OCI-LY1 (cell line): ENCODE measurements around the gene PLEKHA7.

Experiments
- H2AFZ ChIP-seq: fragments of 200-600 bp; sonication (generic), shearing (Covaris generic); 2 replicates; pipeline ENCODE4 v1.6.0; 2014; ENCODE audit warnings: antibody characterized with exemption, mild to moderate bottlenecking, low read length
- H3F3A ChIP-seq: fragments of 200-600 bp; sonication (generic), shearing (Covaris generic); 2 replicates; pipeline ENCODE4 v1.6.0; 2014; ENCODE audit warnings: mild to moderate bottlenecking, antibody characterized with exemption, low read length, moderate library complexity; ENCODE audit not compliant: insufficient read depth
- H3K27ac ChIP-seq: fragments of 200-600 bp; sonication (generic); 2 replicates; pipeline ENCODE4 v1.5.1; 2014; ENCODE audit warnings: low read length, mixed run types, mild to moderate bottlenecking, low read depth; ENCODE audit not compliant: poor library complexity, severe bottlenecking
- H3K27me3 ChIP-seq: fragments of 200-600 bp; sonication (generic); 2 replicates; pipeline ENCODE4 v1.6.0; 2014; ENCODE audit warnings: antibody characterized with exemption, mild to moderate bottlenecking, low read length, moderate library complexity; ENCODE audit not compliant: insufficient read depth
- H3K36me3 ChIP-seq: fragments of 200-600 bp; sonication (generic); 2 replicates; pipeline ENCODE4 v1.6.1; 2014; ENCODE audit warnings: mild to moderate bottlenecking, antibody characterized with exemption, low read length, moderate library complexity, mixed read lengths; ENCODE audit not compliant: insufficient read depth
- H3K4me1 ChIP-seq: fragments of 200-600 bp; sonication (generic); 2 replicates; pipeline ENCODE4 v1.5.1; 2014; ENCODE audit warnings: mild to moderate bottlenecking, low read length, moderate library complexity; ENCODE audit not compliant: insufficient read depth, severe bottlenecking
- H3K4me2 ChIP-seq: fragments of 200-600 bp; sonication (generic), shearing (Covaris generic); 2 replicates; pipeline ENCODE4 v1.6.1; 2014; ENCODE audit warnings: low read length
- H3K4me3 ChIP-seq: fragments of 200-600 bp; sonication (generic); 2 replicates; pipeline ENCODE4 v1.5.1; 2014; ENCODE audit warnings: low read length, low read depth, mild to moderate bottlenecking, mixed read lengths; ENCODE audit not compliant: poor library complexity, severe bottlenecking
- H3K79me2 ChIP-seq: fragments of 200-600 bp; shearing (Covaris generic); 2 replicates; pipeline ENCODE4 v1.6.1; 2016; ENCODE audit warnings: mixed run types, low read length, mixed read lengths; ENCODE audit not compliant: insufficient read depth
- H3K9ac ChIP-seq: fragments of 200-600 bp; sonication (generic), shearing (Covaris generic); 2 replicates; pipeline ENCODE4 v1.6.1; 2014; ENCODE audit warnings: mild to moderate bottlenecking, low read length, mixed read lengths
- H3K9me2 ChIP-seq: fragments of 200-600 bp; sonication (generic), shearing (Covaris generic); 2 replicates; pipeline ENCODE4 v1.6.1; 2014; ENCODE audit warnings: low read depth, mild to moderate bottlenecking, low read length, mixed read lengths
- H3K9me3 ChIP-seq: fragments of 200-600 bp; shearing (Covaris generic); 2 replicates; pipeline ENCODE4 v1.6.1; 2014; ENCODE audit warnings: low read length, mixed read lengths
- H4K20me1 ChIP-seq: fragments of 200-600 bp; sonication (generic), shearing (Covaris generic); 2 replicates; pipeline ENCODE4 v1.6.0; 2016; ENCODE audit warnings: mild to moderate bottlenecking, low read length; ENCODE audit not compliant: insufficient read depth
- CTCF ChIP-seq: fragments of 200-600 bp; sonication (generic), shearing (Covaris generic); IDR thresholded peaks from 2 replicates; pipeline ENCODE4 v1.5.1; 2017; ENCODE audit warnings: mild to moderate bottlenecking, antibody characterized with exemption, low read length, moderate library complexity, mixed read lengths
- EZH2 ChIP-seq: fragments of 200-600 bp; sonication (generic), shearing (Covaris generic); IDR thresholded peaks from 2 replicates; pipeline ENCODE4 v1.8.0; 2017; ENCODE audit warnings: borderline replicate concordance, mixed run types, mild to moderate bottlenecking, antibody characterized with exemption, low read length, moderate library complexity, mixed read lengths

PLEKHA7 gene

GRCh38 chr11:16902182-16902581 lies 112.0 kb downstream of the PLEKHA7 start:
- Histone ChIP-seq H3K27me3 (0 out of 2 replicates have a peak, but pooled peaks cover 4% of the 10 kb centered on the region), H3K79me2 (no peaks in the 10 kb centered on the region), H3F3A (no peaks in the 10 kb centered on the region), H3K4me3 (no peak overlapping the region), H2AFZ (no peak overlapping the region), H3K9me2 (no peaks in the 10 kb centered on the region), H3K36me3 (no peaks in the 10 kb centered on the region), H3K4me1 (no peaks in the 10 kb centered on the region), H3K4me2 (no peak overlapping the region), H3K9me3 (no peaks in the 10 kb centered on the region), H3K27ac (no peak overlapping the region), H3K9ac (no peak overlapping the region), H4K20me1 (no peaks in the 10 kb centered on the region)
- TF ChIP-seq CTCF (no peak), EZH2 (no peak)

GRCh38 chr11:16900491-16900890 lies 113.7 kb downstream of the PLEKHA7 start:
- H3K9ac ChIP-seq: no peak overlapping the region
- H4K20me1 ChIP-seq: no peaks in the 10 kb centered on the region
- H3K79me2 ChIP-seq: no peaks in the 10 kb centered on the region
- TF ChIP-seq CTCF (no peak), EZH2 (no peak)
- H3K9me3 ChIP-seq: no peaks in the 10 kb centered on the region
- H3K27me3 ChIP-seq: 0 out of 2 replicates have a peak, but pooled peaks cover 4% of the 10 kb centered on the region
- H3K4me2 ChIP-seq: no peak overlapping the region
- no peak overlapping the region for H2AFZ ChIP-seq
- H3K36me3 ChIP-seq: no peaks in the 10 kb centered on the region
- no peaks in the 10 kb centered on the region for H3K9me2 ChIP-seq
- H3F3A ChIP-seq: no peaks in the 10 kb centered on the region
- H3K4me3 ChIP-seq: no peak overlapping the region
- H3K27ac ChIP-seq: no peak overlapping the region
- H3K4me1 ChIP-seq: no peaks in the 10 kb centered on the region

GRCh38 chr11:16899708-16900303 lies 114.4 kb downstream of the PLEKHA7 start:
- Histone ChIP-seq H3K79me2 (no peaks in the 10 kb centered on the region), H3K27ac (no peak overlapping the region), H3K27me3 (0 out of 2 replicates have a peak, but pooled peaks cover 4% of the 10 kb centered on the region), H3K36me3 (no peaks in the 10 kb centered on the region), H3K9me3 (no peaks in the 10 kb centered on the region), H3K4me1 (no peaks in the 10 kb centered on the region), H2AFZ (no peak overlapping the region), H3K9me2 (no peaks in the 10 kb centered on the region), H4K20me1 (no peaks in the 10 kb centered on the region), H3F3A (no peaks in the 10 kb centered on the region), H3K4me2 (no peak overlapping the region), H3K4me3 (no peak overlapping the region), H3K9ac (no peak overlapping the region)
- TF ChIP-seq EZH2 (no peak), CTCF (no peak)
